HEK293 (cell line): ENCODE results near the gene HECTD4.

Experiments
- CTCF ChIA-PET: fragments of 350-600 bp; formaldehyde crosslinking; extraction: SDS; loops from one replicate; lab custom pipeline; 2021; ENCODE audit warnings: antibody characterized with exemption; lab: Yijun Ruan, JAX
- POLR2A ChIA-PET: fragments of 300-600 bp; formaldehyde crosslinking; extraction: SDS; loops from one replicate; lab custom pipeline; 2020; ENCODE audit warnings: antibody characterized with exemption, inconsistent platforms; lab: Yijun Ruan, JAX
- H3K27ac ChIP-seq: fragments of 200-500 bp; sonication (Bioruptor generic); 2 replicates; pipeline ENCODE4 v1.5.1; 2014; ENCODE audit warnings: low read depth, low read length, control low read depth, inconsistent platforms; ENCODE audit errors: extremely low read depth
- H3K36me3 ChIP-seq, 2 experiments: fragments of 200-500 bp in 1 of 2; sonication (Bioruptor generic) in 1 of 2; 1 replicate in 1 of 2; 2 replicates in 1 of 2; pipeline ENCODE4 v1.5.1; 2014 to 2017; ENCODE audit warnings: inconsistent platforms in 2 of 2, low read length in 2 of 2; ENCODE audit not compliant: control insufficient read depth in 2 of 2, insufficient read depth in 1 of 2
- H3K4me1 ChIP-seq: fragments of 200-500 bp; sonication (Bioruptor generic); 2 replicates; pipeline ENCODE4 v1.5.1; 2014; ENCODE audit warnings: mild to moderate bottlenecking, low read length, inconsistent platforms; ENCODE audit not compliant: control insufficient read depth, insufficient read depth
- H3K4me3 ChIP-seq: 2 replicates; pipeline ENCODE4 v1.5.1; 2011; ENCODE audit warnings: low read depth, mild to moderate bottlenecking, control low read depth, low read length, moderate library complexity
- H3K9me3 ChIP-seq: fragments of 200-500 bp; sonication (Bioruptor generic); 2 replicates; pipeline ENCODE4 v1.5.1; 2014; ENCODE audit warnings: low read depth, low read length, inconsistent platforms; ENCODE audit not compliant: control insufficient read depth, insufficient read depth
- GFI1B ChIP-seq: fragments of 450-650 bp; formaldehyde crosslinking; IDR thresholded peaks from 2 replicates; pipeline ENCODE4 v1.5.1; 2016; ENCODE audit warnings: missing biosample characterization, missing genetic modification characterization
- GLI4 ChIP-seq: fragments of 450-650 bp; formaldehyde crosslinking; IDR thresholded peaks from 2 replicates; pipeline ENCODE4 v1.5.1; 2016; ENCODE audit warnings: missing biosample characterization, missing genetic modification characterization
- HOXA7 ChIP-seq: sonication (generic); formaldehyde crosslinking; IDR thresholded peaks from 2 replicates; pipeline ENCODE4 v1.8.1; 2022; ENCODE audit warnings: missing genetic modification reagents, borderline replicate concordance
- KLF7 ChIP-seq: fragments of 450-650 bp; formaldehyde crosslinking; IDR thresholded peaks from 2 replicates; pipeline ENCODE4 v1.5.1; 2016; ENCODE audit warnings: missing biosample characterization, missing genetic modification characterization, borderline replicate concordance
- PATZ1 ChIP-seq: fragments of 450-650 bp; formaldehyde crosslinking; IDR thresholded peaks from 2 replicates; pipeline ENCODE4 v1.5.1; 2016; ENCODE audit warnings: missing biosample characterization, missing genetic modification characterization
- PRDM1 ChIP-seq: fragments of 450-650 bp; formaldehyde crosslinking; IDR thresholded peaks from 2 replicates; pipeline ENCODE4; 2016; ENCODE audit warnings: missing biosample characterization, missing genetic modification characterization
- RBAK ChIP-seq: fragments of 450-650 bp; formaldehyde crosslinking; IDR thresholded peaks from 2 replicates; pipeline ENCODE4 v1.5.1; 2016; ENCODE audit warnings: missing biosample characterization, missing genetic modification characterization
- TRIM28 ChIP-seq: IDR thresholded peaks from 2 replicates; pipeline ENCODE4 v1.6.1; 2011; ENCODE audit warnings: low read length, control low read depth, borderline replicate concordance
- ZBTB20 ChIP-seq: fragments of 450-650 bp; formaldehyde crosslinking; IDR thresholded peaks from 2 replicates; pipeline ENCODE4 v1.5.1; 2016; ENCODE audit warnings: missing biosample characterization, missing genetic modification characterization
- ZBTB7A ChIP-seq: fragments of 450-650 bp; formaldehyde crosslinking; IDR thresholded peaks from 2 replicates; pipeline ENCODE4 v1.5.1; 2016; ENCODE audit warnings: low read depth, missing biosample characterization, missing genetic modification characterization
- ZBTB8A ChIP-seq: fragments of 450-650 bp; formaldehyde crosslinking; IDR thresholded peaks from 2 replicates; pipeline ENCODE4 v1.5.1; 2016; ENCODE audit warnings: missing biosample characterization, missing genetic modification characterization
- ZEB2 ChIP-seq: fragments of 450-650 bp; formaldehyde crosslinking; IDR thresholded peaks from 2 replicates; pipeline ENCODE4 v1.5.1; 2016; ENCODE audit warnings: missing biosample characterization, missing genetic modification characterization
- ZNF140 ChIP-seq: fragments of 450-650 bp; formaldehyde crosslinking; IDR thresholded peaks from 2 replicates; pipeline ENCODE4 v1.5.1; 2016; ENCODE audit warnings: missing biosample characterization, missing genetic modification characterization
- ZNF214 ChIP-seq: fragments of 450-650 bp; formaldehyde crosslinking; IDR thresholded peaks from 2 replicates; pipeline ENCODE4 v1.5.1; 2017; ENCODE audit warnings: missing biosample characterization, mild to moderate bottlenecking, missing genetic modification characterization, borderline replicate concordance
- ZNF221 ChIP-seq: fragments of 450-650 bp; formaldehyde crosslinking; IDR thresholded peaks from 2 replicates; pipeline ENCODE4 v1.5.1; 2017; ENCODE audit warnings: missing biosample characterization, missing genetic modification characterization, borderline replicate concordance
- ZNF366 ChIP-seq: fragments of 450-650 bp; formaldehyde crosslinking; conservative IDR thresholded peaks from 2 replicates; pipeline ENCODE4 v1.5.1; 2016; ENCODE audit warnings: missing biosample characterization, missing genetic modification characterization
- ZNF560 ChIP-seq: fragments of 450-650 bp; formaldehyde crosslinking; IDR thresholded peaks from 2 replicates; pipeline ENCODE4 v1.5.1; 2017; ENCODE audit warnings: missing biosample characterization, missing genetic modification characterization, borderline replicate concordance
- ZNF561 ChIP-seq: fragments of 450-650 bp; IDR thresholded peaks from 2 replicates; pipeline ENCODE4 v1.5.1; 2018; ENCODE audit warnings: missing biosample characterization, missing genetic modification characterization, borderline replicate concordance
- ZNF623 ChIP-seq: fragments of 450-650 bp; formaldehyde crosslinking; IDR thresholded peaks from 2 replicates; pipeline ENCODE4 v1.5.1; 2016; ENCODE audit warnings: missing biosample characterization, missing genetic modification characterization
- ZNF677 ChIP-seq: fragments of 450-650 bp; IDR thresholded peaks from 2 replicates; pipeline ENCODE4 v1.5.0; 2018; ENCODE audit warnings: missing biosample characterization, mild to moderate bottlenecking, missing genetic modification characterization, moderate library complexity
- ZNF792 ChIP-seq: fragments of 450-650 bp; formaldehyde crosslinking; IDR thresholded peaks from 2 replicates; pipeline ENCODE4 v1.5.1; 2016; ENCODE audit warnings: missing biosample characterization, missing genetic modification characterization
- TF ChIP-seq, protein P1 (sequence below): fragments of 450-650 bp; formaldehyde crosslinking; IDR thresholded peaks from 2 replicates; pipeline ENCODE4 v1.5.1; 2017; ENCODE audit warnings: missing biosample characterization, mild to moderate bottlenecking, missing genetic modification characterization, moderate library complexity
- TF ChIP-seq, protein P2 (sequence below): fragments of 450-650 bp; formaldehyde crosslinking; IDR thresholded peaks from 2 replicates; pipeline ENCODE4 v1.5.1; 2016; ENCODE audit warnings: missing biosample characterization, missing genetic modification characterization
- TF ChIP-seq, protein P3 (sequence below): fragments of 450-650 bp; formaldehyde crosslinking; IDR thresholded peaks from 2 replicates; pipeline ENCODE4 v1.5.1; 2016; ENCODE audit warnings: missing biosample characterization, missing genetic modification characterization, borderline replicate concordance
- TF ChIP-seq, protein P4 (sequence below): fragments of 450-650 bp; formaldehyde crosslinking; IDR thresholded peaks from 2 replicates; pipeline ENCODE4 v1.5.1; 2016; ENCODE audit warnings: missing biosample characterization, missing genetic modification characterization

HECTD4 gene

DNA sequence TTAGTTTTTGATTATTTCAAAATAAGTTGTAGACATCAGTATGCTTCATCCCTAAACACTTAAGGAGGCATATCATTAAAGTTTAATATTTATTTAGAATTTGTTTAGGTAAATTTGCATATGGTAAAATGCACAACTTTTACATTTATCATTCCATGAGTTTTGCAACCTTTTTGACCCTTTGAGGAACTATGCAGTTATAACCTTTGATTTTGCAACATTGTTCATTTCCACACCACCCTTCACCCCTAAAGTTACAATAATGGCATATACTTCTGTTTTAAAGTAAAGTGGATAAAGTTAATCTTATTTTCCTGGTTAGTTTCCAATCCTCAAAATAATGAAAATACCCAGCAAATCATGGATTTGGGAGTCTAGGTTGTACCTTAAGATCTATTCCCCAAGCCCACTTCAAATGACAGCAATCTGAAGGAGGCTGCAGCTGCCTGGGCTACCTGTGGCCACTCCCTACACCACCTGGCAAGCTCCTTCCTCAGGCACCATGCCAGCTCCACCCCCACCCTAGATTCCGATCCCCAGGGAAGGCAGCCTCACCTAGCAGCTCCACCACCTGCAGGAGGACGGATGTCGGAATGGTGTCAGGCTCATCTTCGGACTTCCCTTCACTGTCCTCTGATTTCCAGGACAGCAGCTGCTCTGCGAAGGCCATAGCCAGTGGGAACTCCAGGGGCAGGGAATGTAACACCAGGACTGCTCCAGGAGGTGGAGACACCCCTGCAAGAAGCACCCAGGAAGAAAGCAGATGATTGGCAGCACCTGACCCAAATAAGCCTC is 191.8 kb downstream of the HECTD4 start:
- H3K27ac ChIP-seq, result no peak overlapping the region
- POLR2A ChIA-PET, result no interaction called here
- H3K4me1 ChIP-seq, result no peaks in the 10 kb centered on the region
- CTCF ChIA-PET, result interaction anchor here (0.6 to 2.7 kb wide), 2 partner anchors 8 to 202 kb away, joined by 3 to 9 read pairs; no protein-coding TSS in a partner anchor
- no peak for TF ChIP-seq ZBTB7A (tag by site-specific recombination)
- TF ChIP-seq ZNF366 (tag by site-specific recombination), result no peak
- no peak for TF ChIP-seq ZNF623 (tag by site-specific recombination)
- no peak for TF ChIP-seq HOXA7 (CRISPR knock-in tag)
- no peak for TF ChIP-seq TRIM28
- no peak for TF ChIP-seq PATZ1
- no peak for TF ChIP-seq RBAK (tag by site-specific recombination)
- no peak for TF ChIP-seq GFI1B (tag by site-specific recombination)
- H3K9me3 ChIP-seq, result no peaks in the 10 kb centered on the region
- H3K36me3 ChIP-seq, result peaks cover 20 to 77% of the 10 kb centered on the region in 2 experiments; a peak in 2 of 3 replicates
- no peak overlapping the region for H3K4me3 ChIP-seq

- H3K4me3 ChIP-seq, result no peak overlapping the region
- H3K27ac ChIP-seq, result no peak overlapping the region
- CTCF ChIA-PET, result interaction anchor here (0.7 to 2.7 kb wide), 2 partner anchors 10 to 18 kb away, joined by 3 to 9 read pairs; no protein-coding TSS in a partner anchor
- no peaks in the 10 kb centered on the region for H3K4me1 ChIP-seq
- POLR2A ChIA-PET, result no interaction called here
- no peaks in the 10 kb centered on the region for H3K9me3 ChIP-seq
- peaks cover 17 to 77% of the 10 kb centered on the region in 2 experiments; a peak in 2 of 3 replicates for H3K36me3 ChIP-seq
- TF ChIP-seq, protein P1, sequence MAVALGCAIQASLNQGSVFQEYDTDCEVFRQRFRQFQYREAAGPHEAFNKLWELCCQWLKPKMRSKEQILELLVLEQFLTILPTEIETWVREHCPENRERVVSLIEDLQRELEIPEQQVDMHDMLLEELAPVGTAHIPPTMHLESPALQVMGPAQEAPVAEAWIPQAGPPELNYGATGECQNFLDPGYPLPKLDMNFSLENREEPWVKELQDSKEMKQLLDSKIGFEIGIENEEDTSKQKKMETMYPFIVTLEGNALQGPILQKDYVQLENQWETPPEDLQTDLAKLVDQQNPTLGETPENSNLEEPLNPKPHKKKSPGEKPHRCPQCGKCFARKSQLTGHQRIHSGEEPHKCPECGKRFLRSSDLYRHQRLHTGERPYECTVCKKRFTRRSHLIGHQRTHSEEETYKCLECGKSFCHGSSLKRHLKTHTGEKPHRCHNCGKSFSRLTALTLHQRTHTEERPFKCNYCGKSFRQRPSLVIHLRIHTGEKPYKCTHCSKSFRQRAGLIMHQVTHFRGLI, result no peak
- no peak for TF ChIP-seq ZNF677 (tag by site-specific recombination)
- no peak for TF ChIP-seq ZNF214
- TF ChIP-seq ZNF561 (tag by site-specific recombination), result no peak
- TF ChIP-seq, protein P2, sequence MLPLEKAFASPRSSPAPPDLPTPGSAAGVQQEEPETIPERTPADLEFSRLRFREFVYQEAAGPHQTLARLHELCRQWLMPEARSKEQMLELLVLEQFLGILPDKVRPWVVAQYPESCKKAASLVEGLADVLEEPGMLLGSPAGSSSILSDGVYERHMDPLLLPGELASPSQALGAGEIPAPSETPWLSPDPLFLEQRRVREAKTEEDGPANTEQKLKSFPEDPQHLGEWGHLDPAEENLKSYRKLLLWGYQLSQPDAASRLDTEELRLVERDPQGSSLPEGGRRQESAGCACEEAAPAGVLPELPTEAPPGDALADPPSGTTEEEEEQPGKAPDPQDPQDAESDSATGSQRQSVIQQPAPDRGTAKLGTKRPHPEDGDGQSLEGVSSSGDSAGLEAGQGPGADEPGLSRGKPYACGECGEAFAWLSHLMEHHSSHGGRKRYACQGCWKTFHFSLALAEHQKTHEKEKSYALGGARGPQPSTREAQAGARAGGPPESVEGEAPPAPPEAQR (tag by site-specific recombination), result no peak
- TF ChIP-seq, protein P3, sequence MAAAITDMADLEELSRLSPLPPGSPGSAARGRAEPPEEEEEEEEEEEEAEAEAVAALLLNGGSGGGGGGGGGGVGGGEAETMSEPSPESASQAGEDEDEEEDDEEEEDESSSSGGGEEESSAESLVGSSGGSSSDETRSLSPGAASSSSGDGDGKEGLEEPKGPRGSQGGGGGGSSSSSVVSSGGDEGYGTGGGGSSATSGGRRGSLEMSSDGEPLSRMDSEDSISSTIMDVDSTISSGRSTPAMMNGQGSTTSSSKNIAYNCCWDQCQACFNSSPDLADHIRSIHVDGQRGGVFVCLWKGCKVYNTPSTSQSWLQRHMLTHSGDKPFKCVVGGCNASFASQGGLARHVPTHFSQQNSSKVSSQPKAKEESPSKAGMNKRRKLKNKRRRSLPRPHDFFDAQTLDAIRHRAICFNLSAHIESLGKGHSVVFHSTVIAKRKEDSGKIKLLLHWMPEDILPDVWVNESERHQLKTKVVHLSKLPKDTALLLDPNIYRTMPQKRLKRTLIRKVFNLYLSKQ (tag by site-specific recombination), result no peak
- TF ChIP-seq ZEB2 (tag by site-specific recombination), result no peak
- TF ChIP-seq GLI4 (tag by site-specific recombination), result no peak
- TF ChIP-seq PRDM1 (tag by site-specific recombination), result no peak
- no peak for TF ChIP-seq KLF7
- no peak for TF ChIP-seq ZNF140 (tag by site-specific recombination)
- no peak for TF ChIP-seq ZNF221
- TF ChIP-seq ZBTB8A, result no peak
- TF ChIP-seq ZNF560 (tag by site-specific recombination), result no peak
- TF ChIP-seq ZBTB20 (tag by site-specific recombination), result no peak
- TF ChIP-seq, protein P4, sequence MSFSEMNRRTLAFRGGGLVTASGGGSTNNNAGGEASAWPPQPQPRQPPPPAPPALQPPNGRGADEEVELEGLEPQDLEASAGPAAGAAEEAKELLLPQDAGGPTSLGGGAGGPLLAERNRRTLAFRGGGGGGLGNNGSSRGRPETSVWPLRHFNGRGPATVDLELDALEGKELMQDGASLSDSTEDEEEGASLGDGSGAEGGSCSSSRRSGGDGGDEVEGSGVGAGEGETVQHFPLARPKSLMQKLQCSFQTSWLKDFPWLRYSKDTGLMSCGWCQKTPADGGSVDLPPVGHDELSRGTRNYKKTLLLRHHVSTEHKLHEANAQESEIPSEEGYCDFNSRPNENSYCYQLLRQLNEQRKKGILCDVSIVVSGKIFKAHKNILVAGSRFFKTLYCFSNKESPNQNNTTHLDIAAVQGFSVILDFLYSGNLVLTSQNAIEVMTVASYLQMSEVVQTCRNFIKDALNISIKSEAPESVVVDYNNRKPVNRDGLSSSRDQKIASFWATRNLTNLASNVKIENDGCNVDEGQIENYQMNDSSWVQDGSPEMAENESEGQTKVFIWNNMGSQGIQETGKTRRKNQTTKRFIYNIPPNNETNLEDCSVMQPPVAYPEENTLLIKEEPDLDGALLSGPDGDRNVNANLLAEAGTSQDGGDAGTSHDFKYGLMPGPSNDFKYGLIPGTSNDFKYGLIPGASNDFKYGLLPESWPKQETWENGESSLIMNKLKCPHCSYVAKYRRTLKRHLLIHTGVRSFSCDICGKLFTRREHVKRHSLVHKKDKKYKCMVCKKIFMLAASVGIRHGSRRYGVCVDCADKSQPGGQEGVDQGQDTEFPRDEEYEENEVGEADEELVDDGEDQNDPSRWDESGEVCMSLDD (tag by site-specific recombination), result no peak
- no peak for TF ChIP-seq ZNF792
- TF ChIP-seq RBAK (tag by site-specific recombination), result no peak
Measured at GRCh38 chr12:112188130-112188830, 194.0 kb downstream of the HECTD4 start.
